Left renal pelvis (tissue), 4 donors: ENCODE data around the gene FABP3. TPM values are rescaled to one million over a fixed set of nuclear protein-coding genes. Genes with fewer than 3 reads are reported as not detected.
A peak's percentile ranks its signal among the peaks of the same experiment; 100 is the strongest.

Source experiments
- DNase-seq, 4 donors: peaks; one replicate each; pipeline ENCODE4 v3.0.0-alpha.2; 2013; ENCODE audit warnings: low read depth in 4 of 4, low spot score in 3 of 4
- polyA plus RNA-seq, 4 donors: library from polyadenylated mRNA; unstranded; fragments of 120-200 nt; gene quantifications; one replicate each; pipeline ENCODE4 v1.2.1, GENCODE V29; 2013; ENCODE audit not compliant: insufficient read length in 4 of 4

Gene FABP3
- polyA plus RNA-seq = 10 to 100 TPM; 35.4 to 79.0 (median 63.9) TPM

- DNase-seq = peak in 1 of 4 donors; percentile 60
Observed at GRCh38 chr1:31373056-31373896, at the start of gene FABP3. FABP3 (minus strand) TSS chr1:31373076; CDS start chr1:31373014, 62 bp downstream.

GRCh38 chr1:31421371-31422040 is 48.6 kb upstream of the FABP3 start:
- DNase-seq = no peak

GRCh38 chr1:31420716-31421115 is 47.8 kb upstream of the FABP3 start:
- DNase-seq = no peak

DNA sequence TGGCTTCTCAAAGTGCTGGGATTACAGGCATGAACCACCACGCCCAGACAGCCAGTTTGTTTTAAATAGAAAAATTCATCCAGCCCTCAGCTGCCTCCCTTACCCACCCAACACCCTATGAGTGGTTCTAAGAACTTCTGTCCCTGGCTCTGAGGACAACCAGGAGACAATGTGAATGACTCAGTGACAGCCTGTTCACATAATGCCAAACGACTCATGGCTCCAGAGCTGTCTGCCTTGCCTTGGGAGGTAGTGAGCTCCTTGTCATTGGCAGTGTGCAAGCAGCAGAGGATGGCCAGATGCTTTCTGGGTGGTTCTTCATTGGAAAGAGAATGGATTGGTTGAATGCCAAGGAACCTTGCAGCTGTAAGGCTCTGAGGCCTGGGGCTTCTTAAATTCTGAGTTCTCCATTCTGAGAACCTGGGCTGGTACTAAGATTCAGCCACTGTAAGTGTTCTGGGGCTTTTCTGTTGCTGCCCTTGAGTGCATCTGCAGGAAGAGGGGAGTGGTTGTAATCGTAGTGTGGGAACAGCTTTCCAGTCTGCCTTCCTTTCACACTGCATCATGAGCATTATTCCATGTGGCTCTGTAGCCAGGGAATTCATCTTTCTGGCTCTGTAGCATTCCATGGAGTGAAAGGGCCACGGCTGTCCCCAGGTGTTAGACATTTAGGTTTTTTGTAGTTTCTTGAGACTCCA is 45.9 kb upstream of the FABP3 start:
- no peak for DNase-seq

DNA sequence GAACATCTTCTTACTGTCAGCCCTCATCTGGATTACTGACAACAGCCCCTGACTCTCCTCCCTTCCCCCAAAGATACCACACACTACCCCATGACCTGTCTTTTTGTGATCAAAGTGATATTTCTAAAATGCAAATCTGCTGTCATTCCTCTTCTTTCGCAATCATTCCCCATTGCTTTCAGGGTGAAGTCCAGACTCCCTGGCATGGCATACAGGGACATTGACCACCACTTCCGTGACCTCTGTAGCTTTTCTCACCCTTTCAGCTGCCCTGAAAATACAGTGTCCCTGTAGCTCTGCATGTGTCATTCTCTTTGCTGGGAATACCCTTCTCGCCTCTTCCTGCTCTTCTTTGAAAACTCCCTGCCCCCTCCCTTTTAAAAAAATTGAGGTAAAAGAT is 44.3 kb upstream of the FABP3 start:
- no peak for DNase-seq

GRCh38 chr1:31416101-31416736 is 43.3 kb upstream of the FABP3 start:
- DNase-seq = no peak

DNA sequence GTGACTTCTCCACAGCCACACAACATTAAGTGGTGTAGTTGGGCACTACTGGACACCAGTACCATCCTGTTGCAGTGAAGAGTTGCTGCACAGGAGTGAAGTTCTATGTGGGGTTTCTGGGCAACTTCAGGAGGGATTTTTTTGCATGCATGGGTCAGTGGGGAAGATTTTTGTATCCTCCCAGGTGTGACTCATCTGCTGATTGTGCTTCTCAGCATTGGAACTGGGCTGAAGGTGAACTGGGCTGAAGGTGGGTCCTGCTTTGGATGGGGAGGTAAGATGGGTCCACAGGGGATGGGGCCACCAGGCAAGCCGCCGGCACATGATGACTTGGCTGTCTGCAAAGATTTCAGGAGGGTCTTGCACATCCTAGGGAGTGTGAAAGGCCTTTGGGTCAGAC is 42.8 kb upstream of the FABP3 start:
- no peak for DNase-seq

DNA sequence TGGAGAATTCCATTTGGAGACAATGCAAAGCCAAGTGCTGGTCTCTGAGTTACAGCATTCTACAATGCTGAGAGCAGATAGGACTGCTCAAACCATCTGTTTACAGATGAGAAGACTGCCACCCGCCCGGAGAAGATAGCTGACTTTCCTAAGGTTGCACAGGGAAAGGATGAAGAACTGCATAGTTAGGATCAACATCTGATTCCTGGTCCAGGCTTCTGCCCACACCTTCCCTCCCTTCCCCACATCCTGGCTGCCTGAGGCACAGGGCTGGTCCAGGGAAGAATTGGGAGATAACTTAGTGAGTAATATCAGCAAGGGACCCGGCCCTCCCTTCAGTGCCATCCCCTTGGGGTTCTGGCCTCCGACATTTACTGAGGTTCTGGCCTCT is 42.1 kb upstream of the FABP3 start:
- no peak for DNase-seq

GRCh38 chr1:31413405-31414001 is 40.6 kb upstream of the FABP3 start:
- peak in 1 of 4 donors; percentile 21 for DNase-seq

GRCh38 chr1:31412732-31413404 is 40.0 kb upstream of the FABP3 start, which contains the start of gene SERINC2:
SERINC2 (plus strand) TSS chr1:31413213; CDS start chr1:31413266, 53 bp downstream.
- no peak for DNase-seq

DNA sequence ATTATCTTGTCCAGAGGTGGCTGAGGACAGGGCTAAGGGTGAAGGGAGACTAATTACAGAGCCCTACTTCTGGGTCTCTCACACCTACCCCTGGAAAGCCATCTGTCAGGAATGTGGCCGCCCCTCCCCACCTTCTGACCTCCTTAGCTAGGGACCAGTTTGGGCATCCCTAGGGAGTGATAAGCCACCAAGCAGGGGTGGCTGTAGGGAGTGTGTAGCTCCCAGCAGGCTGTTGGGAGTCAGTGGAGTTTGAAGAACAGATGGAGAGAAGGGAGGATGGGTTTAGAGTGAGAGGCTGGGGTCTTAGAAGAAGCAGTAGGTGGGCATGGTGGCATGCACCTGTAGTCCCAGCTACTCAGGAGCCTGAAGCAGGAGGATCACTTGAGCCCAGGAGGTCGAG is 39.3 kb upstream of the FABP3 start:
- DNase-seq = no peak

DNA sequence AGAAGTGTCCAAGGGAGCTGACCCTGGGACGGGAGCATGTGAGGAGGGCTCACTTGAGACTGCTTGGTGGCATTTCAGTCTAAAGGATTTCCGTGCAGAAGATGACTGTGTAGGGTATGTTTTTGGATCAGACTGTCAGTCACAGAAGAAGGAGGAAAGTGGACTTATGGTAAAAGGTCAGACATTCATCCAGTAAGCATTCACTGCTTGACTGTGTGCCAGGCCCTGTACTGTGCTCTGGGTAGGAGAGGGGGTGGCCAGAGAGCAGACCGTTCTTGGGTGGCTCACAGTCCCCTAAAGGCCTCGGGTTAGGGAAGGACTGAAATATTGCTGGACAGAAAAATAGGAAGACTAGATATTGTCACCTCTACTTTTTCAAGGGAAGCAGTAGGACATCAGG is 38.0 kb upstream of the FABP3 start:
- DNase-seq = no peak

- DNase-seq = no peak
Observed at GRCh38 chr1:31409946-31410858, 37.3 kb upstream of the FABP3 start.

- DNase-seq = no peak
Observed at GRCh38 chr1:31408788-31409318, 36.0 kb upstream of the FABP3 start.

DNA sequence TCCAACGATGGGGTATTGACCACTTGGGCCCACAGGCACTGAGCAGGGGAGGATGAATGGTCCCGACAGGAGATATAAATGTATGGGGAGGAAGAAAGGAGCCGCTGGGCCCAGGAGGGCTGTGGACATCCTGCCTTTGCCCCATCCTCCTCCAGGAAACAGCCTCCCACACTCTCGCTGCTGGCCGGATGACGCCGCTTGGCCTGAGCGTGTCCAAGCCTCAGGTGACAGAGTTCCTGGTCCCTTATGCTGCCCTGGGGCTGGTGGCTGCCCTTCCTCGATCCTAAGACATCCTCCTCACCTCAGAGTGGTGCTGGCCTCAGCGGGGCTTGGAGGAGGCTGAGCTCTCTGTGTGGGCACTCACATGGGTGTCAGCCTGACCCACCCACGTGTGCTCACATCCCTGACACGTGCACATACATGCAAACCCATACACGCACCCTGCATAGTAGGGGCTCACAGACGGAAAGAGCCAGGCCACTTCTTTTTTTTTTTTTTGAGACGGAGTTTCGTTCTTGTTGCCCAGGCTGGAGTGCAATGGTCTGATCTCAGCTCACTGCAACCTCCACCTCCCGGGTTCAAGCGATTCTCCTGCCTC is 34.3 kb upstream of the FABP3 start:
- DNase-seq = no peak

GRCh38 chr1:31405578-31406245 is 32.8 kb upstream of the FABP3 start:
- DNase-seq = no peak

GRCh38 chr1:31401241-31401640 is 28.4 kb upstream of the FABP3 start:
- DNase-seq = no peak

DNA sequence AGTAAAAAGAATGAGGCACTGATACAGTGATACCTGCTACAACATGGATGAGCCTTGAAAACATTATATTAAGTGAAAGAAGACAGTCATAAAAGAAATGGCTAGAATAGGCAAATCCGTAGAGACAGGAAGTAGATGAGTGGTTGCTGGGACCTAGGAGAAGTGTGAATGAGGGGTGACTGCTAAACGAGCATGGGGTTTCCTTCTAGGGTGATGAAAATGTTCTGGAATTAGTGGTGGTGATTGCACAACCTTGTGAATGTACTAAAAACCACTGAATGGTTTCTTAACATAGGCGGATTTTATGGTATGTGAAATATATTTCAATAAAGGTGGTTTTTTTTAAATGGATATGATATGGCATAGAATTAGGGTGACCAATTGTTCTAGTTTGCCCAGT is 27.5 kb upstream of the FABP3 start:
- no peak for DNase-seq
